CD4-positive, alpha-beta T cell treated with Interleukin-12 subunit alpha and Interleukin-12 subunit beta, for 1 hour (primary cell): ENCODE results near the gene RLBP1.
A peak's percentile ranks its signal among the peaks of the same experiment; 100 is the strongest.
"Not testable (repeated sequence)": the region's sequence is repeated elsewhere in the genome, so short reads cannot be mapped to it uniquely, and the experiment has no call there.

Experiments
- DNase-seq: peaks from one replicate; pipeline ENCODE4 v3.0.0-alpha.2; 2020

Gene RLBP1

DNA sequence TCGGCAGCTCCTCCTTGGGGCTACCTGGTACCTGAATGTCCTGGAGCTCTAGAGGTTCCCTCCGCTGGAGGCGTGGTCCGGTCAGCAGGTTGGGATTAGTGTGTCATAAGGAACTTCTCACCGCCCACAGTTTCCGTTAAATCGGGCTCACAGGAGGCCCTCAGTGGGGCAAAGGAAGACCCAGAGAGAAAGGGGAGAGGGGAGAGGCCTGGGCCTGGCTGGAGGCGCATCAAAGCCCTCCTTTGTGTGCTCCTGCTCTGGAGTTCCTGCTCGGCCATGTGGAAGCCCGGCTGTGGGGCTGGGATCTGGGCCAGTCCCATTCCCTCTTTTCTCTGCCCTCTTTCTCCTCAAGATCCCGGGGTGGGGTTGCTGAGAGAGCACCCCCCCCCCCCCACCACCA, at the start of gene RLBP1:
Gene RLBP1, minus strand, starts transcription at position 37 of the 400 bp plus-strand sequence. CDS start 2,604 bp downstream, outside the sequence.
- no peak for DNase-seq

DNA sequence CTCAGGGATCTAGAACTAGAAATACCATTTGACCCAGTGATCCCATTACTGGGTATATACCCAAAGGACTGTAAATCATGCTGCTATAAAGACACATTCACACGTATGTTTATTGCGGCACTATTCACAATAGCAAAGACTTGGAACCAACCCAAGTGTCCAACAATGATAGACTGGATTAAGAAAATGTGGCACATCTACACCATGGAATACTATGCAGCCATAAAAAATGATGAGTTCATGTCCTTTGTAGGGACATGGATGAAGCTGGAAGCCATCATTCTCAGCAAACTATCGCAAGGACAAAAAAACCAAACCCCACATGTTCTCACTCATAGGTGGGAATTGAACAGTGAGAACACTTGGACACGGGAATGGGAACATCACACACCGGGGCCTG, 28.8 kb upstream of the RLBP1 start:
- DNase-seq: not testable (repeated sequence)

DNA sequence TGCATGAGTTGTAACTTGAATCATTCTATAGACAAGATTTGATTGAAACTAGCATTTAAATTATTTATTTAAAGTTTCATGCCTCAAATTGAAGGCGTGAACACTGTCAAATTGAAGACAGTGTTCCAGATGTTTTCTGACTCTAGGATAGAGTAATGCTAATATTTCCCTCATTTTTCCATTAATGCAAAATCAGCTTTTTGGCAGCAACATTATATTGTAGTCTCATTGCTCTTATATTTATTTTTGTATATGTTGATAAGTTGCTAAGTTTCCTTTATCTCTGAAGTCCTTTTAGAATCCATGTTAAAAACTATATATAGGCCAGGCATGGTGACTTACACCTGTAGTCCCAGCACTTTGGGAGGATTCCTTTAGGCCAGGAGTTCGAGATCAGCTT, 27.2 kb upstream of the RLBP1 start:
- no peak for DNase-seq

DNA sequence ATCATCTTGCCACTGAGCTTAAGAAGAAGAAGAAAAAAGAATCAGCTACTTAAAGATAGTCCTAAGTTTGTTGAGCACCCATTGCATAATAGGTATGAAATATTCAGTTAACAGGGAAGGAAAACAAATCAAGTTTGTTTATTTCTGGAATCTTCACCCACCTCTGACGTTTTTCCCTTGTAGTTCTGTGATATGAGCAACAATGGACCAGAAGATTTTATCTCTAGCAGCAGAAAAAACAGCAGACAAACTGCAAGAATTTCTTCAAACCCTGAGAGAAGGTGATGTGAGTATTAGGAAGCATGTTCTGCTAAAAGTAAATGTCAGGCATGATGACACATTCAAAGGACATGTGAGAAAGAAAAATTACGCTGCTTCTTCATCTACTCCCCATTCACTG, 26.1 kb upstream of the RLBP1 start:
- no peak for DNase-seq

DNA sequence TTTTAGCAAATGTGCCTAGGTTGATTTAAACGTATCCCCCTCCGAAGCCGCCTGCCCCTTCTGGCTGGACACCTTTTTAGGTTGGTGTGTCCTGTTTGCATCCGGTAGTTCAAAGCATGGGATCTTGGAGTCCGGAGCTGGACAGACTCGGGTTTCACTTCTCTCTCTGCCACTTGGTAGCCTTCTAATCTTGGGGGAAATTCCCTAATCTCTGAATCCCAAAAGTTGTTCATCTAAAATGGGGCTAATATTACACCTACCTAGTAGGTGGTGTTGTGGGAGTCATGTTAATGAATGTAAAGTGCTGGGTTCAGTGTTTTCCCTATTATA, 23.2 kb upstream of the RLBP1 start:
- DNase-seq: no peak

DNA sequence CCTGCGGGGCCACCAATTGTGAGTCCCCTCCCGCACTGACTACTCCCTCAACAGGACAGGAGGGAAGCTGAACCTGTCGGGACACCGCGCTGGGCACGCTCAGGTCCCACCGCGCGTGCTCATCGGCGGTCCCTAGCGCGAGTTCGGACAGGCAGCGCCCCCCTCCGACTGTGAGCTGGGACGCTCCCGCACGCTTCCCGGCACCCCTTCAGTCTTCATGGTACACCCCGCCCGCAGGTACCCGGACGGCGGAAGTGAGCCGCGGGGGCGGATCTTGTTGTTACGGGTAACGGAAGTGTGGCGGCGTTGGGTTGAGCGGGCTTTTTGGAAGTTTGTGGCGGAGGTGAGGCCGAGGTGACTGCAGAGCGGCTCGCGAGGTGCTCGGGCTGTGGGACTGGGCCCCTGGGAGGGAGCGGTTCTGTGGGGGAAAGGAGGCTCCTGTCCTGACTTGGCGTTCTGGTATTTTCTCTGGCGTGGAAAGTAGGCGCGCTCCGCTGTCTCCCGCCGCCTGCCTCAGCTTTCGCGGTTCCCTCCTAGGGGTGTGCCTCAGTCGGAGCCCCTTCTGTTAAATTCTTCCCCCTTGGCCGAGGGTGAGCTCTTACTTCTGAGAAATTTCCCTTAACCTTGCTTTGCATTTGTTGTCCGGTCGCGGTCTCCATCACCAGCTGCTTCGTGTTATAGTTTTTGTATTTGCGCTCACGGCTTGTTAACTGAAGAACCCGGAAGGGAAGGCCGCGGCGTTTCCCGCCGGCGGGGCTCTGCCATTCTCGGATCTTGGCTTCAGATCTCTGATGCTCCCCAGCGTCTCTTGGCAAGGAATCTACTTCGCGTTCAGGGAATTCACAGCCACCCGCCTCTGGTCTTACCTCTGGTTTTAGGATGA, 22.6 kb upstream of the RLBP1 start, which contains the start of gene FANCI:
Gene FANCI, plus strand, starts transcription at position 289 of the 883 bp plus-strand sequence. CDS start 3,669 bp downstream, outside the sequence.
- peak; percentile 96 for DNase-seq

DNA sequence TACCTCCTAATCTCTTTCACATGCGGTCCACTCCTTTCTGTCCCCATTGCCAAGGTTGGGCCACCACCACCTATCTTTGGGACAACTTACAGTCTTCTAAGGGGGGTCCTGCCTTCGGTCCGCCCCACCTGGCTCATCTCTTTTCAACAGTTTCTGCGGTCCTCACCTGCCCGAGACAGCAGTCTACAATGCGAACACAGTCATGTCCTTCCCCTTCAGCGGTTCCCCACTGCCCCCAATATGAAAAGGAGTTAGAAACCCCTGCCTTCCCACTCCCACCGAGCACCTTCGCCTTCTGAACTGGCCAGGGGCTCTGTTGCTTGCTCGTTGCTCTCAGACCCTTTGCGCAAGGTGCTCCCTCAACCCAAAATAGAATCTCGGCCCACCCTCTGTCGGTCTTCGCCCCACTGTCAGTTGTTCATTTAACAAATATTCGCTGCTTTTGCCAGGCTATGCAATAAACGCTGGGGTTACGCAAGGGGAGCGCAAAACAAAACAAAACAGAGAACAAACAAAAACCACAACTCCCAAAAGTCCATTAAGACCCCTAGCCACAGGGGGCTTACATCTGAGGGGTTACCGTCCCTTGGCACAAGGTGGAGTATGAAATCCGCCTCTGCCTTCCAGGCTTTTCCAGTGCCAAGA, 21.8 kb upstream of the RLBP1 start:
- no peak for DNase-seq

DNA sequence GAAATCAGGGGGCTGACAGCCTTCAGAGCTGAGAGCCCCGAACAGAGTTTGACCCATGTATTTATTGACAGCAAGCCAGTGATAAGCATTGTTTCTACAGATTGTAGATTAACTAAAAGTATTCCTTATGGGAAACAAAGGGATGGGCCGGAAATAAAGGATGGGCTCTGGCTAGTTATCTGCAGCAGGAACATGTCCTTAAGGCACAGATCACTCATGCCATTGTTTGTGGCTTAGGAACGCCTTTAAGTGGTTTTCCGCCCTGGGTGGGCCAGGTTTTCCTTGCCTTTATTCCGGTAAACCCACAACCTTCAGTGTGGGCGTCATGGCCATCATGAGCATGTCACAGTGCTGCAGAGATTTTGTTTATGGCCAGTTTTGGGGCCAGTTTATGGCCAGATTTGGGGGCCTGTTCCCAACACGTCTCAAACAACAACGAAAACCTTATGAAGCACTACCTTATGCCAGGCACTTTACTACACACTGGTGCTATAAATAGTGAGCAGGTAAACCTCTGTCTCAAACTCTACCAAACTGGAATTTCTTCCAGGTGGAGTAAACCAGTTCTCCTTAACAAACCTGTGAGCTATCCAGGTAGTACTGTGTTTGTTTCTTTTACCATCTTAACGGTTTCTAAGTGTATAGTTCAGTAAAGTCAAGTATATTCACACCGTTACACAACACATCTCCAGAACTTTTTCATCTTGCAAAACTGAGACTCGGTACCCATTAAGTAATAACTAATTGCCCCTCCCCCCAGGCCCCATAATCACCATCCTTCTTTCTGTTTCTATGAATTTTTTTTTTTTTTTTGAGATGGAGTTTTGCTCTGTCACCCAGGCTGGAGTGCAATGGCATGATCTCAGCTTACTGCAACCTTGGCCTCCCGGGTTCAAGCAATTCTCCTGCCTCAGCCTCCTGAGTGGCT, 18.8 kb upstream of the RLBP1 start:
- DNase-seq: not testable (repeated sequence)

DNA sequence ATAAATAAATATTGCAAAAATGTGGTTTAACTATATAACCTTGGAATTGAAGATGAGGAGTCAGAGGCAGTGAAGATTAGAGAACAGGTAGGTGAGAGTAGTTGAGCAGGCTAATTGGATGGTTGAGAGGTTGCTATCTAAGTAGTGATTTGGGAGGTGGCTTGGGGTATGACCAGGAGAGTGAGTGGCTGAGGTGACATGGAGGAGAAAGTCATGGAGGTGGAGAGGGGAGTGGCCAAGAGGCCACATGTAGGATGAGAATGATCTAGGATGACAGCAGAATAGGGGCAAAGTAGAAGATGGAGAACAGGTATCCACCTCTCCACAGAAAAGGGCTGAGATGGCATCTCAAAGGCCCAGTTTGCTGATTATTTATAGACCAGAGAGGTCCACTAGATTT, 10.5 kb upstream of the RLBP1 start:
- DNase-seq: no peak

DNA sequence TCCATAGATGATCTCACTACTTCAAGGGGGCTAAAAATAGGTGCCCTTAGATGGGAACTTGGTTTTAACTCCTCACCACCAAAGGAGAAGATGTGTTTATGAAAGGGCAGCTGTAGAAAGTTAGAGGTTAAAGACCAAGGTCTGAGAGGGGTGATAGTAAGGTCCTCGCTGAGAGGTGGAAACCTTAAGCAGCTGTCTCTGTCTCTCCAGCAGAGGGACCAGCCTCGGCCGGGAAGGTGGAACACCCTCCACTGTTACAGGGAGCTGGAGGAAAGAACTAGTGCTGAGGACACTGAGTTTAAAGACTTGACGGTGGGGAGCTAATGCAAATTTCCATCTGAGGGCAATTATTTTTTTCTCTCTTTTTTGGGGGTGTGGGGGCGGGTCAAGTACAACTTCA, 8.9 kb upstream of the RLBP1 start:
- no peak for DNase-seq

DNA sequence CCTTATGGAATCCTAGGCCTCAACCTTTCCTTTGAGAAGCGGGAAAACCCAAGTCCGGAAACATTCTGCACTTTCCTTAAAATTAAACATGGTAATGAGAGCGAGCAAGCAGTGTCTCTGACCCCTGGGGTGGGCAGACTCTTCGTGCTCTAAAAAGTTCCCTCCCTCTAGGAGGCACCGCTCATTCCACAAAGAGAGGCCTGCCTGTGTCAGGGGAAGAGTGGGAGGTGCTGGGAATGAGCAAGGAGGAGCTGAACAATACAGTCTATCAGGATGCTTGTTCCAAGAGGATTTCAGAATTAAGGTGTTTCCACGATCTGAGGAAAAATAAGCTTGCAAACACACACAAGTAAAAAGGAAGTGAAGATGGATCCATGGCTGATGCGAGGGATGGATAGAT, 6.0 kb upstream of the RLBP1 start:
- DNase-seq: no peak

DNA sequence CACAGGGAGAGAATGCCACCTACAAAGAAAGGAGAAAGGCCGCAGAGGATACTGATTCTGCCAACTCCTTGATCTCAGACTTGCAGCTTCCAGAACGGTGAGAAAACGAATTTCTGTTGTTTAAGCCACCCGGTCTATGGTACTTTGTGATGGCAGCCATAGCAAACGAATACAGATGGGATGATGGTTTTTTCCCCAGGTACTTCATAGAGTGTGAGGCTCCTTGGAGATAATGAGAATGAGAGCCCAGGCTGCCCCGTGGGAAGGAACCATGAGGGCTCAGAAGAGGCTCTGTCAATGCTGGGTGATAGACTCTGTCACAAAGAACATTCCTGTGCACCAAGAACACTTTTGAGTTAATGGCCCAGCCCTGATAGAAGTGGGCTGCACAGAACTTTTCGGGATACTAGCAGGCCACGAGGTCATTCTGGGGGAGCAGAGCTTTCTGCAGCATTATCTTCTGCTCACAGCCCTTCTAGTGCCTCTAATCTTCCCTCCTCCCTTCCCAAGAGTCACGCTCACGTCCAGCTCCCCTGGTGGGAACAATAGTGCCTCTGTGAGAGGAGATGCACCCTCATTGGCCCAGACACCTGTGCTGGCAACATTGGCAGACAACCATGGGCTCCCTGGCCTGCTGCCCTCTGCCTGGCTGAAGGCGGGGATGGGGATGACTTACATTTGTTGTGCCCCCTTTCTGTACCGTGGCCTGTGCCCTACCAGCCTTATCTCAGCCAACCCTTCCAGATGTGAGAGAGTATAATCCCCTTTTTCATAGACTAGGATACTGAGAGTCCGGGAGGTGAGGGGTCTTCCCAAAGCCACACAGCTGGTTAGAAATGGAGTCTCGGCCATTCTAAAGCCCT, 5.2 kb upstream of the RLBP1 start:
- DNase-seq: no peak

DNA sequence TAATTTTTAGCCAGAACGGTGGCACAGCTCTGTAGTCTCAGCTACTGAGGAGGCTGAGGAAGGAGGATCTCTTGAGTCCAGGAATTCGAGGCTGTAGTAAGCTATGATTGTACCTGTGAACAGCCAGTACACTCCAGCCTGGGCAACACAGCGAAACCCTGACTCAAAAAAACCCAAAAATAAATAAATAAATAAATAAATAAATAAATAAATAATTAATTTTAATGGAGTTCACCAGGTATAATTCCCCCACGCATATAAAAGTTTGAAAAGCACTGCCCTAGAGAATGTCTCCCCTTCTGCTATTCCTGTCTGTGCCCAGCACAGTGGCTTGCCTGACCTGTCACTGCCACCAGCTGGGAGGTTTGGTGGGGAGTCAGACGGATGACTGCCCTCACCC, 4.2 kb upstream of the RLBP1 start:
- no peak for DNase-seq

DNA sequence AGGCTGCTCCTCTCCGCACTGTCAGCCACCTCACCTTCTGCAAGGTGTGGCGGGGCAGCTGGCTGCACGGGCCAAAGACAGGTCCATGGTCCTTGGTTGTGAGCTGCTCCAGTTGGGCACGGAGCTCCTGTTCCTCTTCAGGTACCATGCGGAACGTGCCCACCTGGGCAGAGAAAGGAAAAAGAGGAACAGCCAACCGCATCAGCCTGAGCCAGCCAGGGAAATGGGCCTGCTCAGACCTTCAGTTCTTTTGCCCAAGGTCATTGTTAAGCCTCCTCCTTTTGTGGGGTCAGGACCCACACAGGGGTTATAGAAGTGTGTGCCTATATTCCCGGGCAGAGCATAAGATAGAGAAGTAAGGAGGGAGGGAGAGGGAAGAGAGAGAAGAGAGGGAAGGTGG, 2.8 kb downstream of the RLBP1 start:
- no peak for DNase-seq

DNA sequence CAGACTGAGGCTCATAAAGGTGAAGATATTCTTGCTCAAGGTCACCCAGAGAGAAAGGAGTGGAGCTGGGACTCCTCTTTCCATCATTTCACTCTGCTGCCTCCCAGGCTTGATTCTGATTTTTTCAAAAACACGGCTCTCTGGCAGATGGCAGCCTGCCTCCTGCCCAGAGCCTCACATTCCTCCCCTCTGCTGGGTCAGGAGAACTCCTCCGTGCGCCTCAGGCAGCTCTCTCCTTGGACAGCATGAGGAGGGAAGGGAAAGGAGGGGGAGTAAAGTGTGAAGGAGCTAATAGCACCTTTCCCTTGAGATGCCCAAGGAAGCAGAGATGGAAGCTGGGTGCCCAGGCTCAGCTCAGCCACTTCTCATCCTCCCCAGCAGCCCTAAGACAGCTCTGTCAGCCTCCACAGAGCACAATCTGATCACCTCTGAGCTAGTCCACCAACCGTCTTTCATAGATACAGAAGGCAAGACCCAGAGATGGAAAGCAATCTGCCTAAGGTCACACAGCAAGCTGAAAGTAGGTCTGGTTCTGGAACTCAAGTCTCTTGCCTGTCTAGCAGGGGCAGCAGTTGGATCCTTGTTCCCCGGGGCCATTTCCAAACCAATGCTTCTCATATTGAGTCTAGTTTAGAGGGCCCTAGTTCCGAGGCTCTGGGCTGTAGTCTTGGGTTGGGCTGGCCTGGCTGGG, 3.5 kb downstream of the RLBP1 start:
- no peak for DNase-seq

DNA sequence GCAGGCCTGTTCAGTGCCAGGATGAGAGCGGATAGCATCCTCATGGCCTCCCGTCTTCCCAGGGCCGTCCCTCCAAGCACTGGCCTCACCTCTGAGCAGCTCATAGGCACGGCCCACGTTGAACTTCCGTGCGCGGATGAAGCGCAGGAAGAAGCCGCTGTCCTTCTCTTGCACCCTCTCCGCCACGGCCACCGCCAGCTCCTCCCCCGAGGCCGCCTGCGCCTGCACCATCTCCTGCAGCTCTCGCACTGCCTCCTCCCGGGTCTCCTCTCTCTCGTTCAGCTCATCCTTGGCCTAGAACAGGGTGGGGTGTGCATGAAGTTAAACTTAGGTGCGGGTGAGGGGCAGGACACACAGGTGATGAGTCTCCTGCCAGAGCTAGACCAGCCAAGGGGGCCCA, 4.3 kb downstream of the RLBP1 start:
- DNase-seq: no peak

DNA sequence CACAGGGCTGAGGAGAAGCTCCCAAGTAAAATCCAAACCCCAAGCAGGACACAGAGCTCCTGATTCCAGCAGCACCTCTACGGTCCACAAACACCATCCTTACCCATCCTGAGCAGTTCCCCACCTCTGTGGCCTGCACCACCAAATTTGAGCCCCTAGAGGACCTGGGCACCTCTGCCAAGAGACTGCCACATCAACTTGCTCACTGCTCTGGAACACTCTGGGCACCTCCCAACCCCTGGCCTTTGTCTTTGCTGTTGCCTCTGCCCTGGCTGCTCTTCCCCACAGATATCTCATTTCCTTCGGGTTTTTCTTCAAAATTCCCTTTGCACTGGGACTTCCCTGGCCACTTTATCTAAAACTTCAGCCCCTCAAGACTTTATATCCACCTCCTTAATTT, 5.8 kb downstream of the RLBP1 start:
- DNase-seq: no peak

DNA sequence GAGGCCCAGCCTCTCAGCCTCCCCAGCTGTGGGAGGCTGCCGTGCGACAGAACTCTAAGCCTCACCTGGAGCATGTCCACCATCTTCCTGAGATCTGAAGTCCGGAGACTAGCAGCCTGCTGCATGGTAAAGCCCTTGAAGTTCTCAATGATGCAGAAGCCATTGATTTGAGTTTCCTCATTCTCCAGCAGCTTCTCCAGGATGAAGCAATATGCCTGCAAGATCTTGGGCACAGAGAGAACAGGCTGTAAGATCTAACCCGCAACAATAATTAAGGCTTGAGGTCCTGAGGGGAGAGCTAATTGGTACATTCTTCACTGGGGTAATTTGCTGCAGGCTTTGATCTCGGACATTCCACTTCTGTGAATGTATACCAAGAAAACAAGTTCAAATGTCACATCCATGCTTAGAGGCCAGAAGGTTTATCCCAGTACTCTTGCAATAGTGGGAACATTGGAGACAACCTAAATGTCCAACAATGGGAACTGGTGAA, 9.7 kb downstream of the RLBP1 start:
- DNase-seq: no peak

DNA sequence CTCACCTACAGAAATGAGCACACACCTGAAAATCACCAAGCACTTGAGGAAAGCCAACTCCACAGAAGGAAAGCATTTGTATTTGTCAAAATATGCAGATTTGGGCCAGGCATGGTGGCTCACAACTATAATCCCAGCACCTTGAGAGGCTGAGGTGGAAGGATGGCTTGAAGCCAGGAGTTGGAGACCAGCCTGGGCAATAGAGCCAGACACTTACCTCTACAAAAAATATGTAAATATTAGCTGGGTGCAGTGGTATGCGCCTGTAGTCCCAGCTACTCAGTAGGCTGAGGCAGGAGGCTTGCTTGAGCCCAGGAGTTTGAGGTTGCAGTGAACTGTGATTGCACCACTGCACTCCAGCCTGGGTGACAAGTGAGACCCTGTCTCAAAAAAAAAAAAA, 12.3 kb downstream of the RLBP1 start:
- no peak for DNase-seq

DNA sequence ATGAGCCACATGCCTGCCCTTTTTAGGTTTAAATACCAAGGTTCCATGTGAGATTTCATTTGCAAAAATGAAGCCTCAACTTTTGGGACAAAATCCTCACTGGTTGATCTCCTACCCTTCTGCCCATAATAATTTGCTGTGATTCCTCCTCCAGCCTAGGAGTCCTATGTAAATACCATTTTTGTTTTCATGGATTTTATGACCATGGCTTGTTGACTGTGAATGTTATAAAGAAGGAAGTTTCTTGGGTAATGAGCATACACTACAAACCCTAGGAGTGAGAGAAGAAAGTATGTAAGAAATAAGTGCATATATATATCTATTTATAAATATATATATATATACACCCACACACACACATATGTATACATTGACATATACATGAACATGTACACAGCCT, 13.1 kb downstream of the RLBP1 start:
- DNase-seq: no peak

DNA sequence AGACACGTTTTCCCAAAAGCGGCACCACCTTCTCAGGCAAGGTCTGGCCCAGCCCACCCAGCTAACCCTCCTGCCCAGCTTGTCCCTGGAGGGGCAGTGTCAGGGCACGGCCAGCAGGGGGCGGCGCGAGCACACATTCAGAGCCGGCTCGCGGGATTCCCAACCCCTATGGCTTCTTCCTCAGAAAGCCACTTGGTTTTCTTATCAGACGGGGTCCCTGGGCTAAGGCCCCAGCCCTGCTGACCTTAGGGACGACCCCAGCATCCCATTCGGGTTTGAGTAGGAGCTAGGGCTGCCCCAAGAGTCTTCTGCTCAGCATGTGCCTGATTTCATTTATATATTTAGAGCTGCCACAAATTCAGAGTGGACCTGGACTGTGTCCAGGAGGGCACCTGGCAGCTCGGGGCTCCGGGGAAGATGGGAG, 14.5 kb downstream of the RLBP1 start:
- DNase-seq: peak; percentile 73
